AG08395 (cell line): ENCODE results near the gene AP3D1.
"Not testable (repeated sequence)": the region's sequence is repeated elsewhere in the genome, so short reads cannot be mapped to it uniquely, and the experiment has no call there.

Experiments
- DNase-seq: peaks from one replicate; pipeline ENCODE4 v3.0.0; 2012; ENCODE audit warnings: mixed read lengths, low spot score

The AP3D1 gene

DNA sequence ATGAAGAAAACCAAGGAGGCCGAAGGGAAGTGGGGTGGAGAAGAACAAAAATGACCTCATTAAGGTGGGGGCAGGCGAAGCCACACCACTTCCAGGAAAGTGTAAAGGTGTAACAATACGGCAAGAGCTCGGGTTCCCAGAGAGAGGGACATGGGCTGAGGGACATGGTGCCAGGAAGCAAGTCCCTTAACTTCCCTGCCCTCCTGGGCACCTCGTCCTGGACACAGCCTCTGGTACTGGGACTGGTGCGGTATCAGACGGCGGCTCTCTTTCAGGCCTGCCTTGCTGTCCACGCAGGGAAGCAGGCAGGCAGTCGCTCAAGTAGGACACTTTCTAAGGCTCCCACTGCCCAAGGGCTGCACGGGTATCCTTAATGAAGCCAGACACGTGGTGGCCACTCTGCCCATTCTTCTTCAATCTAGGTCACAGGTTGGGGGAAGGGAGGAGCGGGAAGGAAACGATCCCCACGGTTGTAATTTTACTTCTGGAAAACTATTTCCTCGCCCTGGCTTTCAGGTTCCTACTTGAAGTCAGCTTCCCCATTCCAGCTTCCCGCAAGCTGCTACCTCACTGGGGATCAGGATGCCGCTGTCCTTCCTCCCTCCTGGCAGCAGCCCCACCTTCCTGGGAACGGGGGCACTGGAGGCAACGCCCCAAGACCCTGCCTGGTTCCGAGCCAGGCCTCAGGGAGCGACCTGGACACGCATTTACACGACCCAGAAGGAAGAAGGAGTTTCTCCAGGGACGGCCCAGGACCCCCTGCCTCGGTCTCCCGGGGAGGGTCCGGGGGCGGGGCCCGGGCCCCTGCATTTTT lies 1.2 kb downstream of the AP3D1 start:
- no peak for DNase-seq

DNA sequence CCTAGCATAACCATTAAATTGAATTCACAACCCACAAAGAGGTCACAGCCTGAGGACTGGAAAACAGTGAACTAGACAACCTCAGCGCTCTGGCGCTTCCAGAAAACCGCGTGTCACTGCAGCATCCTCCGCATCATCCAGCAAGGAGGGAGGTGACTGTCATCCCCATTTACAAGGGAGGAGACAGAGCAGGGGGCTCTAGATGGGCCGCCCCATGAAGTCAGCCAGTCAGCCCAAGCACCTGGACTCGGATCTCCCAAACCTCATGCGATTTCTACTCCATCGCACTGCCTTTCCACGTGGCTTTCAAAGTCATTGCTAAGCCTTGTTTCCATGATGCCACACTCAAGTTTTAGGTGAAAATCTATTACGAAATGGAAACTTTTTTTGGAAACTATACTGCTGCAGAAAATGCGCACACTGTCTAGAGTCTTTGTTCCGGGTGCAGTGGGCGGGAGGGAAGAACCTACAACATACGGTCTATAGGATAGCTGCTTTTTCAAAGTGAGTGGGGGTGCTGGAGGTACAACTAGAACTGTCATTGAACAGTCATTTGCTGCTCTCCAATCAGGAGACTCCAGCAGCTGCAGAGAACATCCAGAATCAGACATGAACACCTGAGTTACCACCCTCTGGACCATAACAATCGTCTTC lies 2.8 kb downstream of the AP3D1 start:
- no peak for DNase-seq

DNA sequence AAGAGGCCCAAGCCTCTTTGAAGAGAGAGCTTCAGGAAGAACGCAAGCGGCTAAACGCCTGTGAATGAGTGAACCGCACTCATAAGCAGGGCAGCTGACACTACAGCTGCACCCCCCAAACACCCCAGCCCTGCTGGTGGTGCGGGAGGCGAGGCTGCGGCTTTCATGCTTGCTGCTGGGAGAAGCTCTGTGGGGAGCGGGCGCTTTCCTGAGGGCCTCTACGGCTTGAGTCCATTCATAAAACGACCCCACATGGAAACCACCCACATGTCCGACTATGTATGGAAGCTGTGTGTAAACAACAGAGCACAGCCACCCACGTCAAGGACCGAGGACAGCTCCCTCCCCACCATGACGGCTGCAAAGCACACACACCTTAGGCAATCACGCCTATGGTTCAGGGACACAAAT lies 5.5 kb downstream of the AP3D1 start:
- no peak for DNase-seq

DNA sequence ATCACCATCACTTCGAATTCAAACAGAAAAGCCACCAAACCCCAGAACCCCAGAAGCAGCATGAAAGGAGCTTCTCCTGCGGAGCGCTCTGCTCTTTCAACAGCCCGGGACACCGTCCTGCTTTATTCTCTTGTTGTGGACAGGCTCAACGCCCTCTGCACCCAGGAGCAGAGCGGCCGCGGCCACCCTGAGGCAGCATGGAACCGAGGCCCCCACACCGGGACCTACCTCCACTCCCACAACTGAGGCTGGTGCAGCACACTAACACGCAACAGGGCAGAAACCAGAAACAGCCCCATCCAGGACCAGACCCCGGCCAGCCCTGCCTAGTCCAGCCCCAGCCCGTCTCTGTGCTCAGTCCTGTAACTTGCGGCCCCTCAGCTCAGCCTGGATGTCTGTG lies 7.2 kb downstream of the AP3D1 start:
- no peak for DNase-seq

GRCh38 chr19:2142173-2142829 lies 9.1 kb downstream of the AP3D1 start:
- DNase-seq: no peak

GRCh38 chr19:2140138-2140569 lies 11.2 kb downstream of the AP3D1 start:
- no peak for DNase-seq

DNA sequence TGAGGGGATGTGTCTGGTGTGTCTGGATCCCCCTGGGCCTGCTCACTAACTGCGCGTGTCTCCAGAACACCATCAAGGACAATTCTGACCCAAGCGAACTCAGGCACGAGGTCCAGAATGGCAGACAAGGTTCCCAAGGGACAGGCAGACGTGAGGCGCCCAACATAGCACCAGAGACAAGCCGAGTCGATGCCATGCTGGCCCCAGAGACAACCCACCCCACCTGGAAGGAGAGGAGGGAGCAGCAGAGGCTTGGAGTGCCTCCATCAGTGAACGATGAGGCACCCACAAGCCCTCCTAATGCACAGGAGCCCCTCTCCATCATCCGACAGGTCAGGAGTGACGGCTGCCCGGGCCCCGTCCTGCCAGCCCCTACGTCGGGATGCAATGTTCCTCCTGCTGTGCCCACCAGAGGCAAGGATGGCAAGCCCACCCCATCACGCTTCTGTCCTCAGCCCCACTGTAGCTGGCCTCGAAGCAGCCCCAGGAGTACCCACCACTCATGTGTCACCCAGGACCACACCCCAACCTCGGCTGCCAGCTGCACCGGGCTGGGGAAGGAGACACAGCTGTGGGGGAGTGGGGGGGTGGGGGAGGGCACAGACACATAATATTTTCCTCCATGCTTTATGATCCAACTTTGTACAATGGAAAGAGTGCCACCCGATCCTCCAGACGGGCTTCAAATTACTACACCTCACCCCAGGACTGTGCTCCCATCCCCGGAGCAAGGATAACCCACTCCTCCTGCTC lies 11.8 kb downstream of the AP3D1 start:
- no peak for DNase-seq

DNA sequence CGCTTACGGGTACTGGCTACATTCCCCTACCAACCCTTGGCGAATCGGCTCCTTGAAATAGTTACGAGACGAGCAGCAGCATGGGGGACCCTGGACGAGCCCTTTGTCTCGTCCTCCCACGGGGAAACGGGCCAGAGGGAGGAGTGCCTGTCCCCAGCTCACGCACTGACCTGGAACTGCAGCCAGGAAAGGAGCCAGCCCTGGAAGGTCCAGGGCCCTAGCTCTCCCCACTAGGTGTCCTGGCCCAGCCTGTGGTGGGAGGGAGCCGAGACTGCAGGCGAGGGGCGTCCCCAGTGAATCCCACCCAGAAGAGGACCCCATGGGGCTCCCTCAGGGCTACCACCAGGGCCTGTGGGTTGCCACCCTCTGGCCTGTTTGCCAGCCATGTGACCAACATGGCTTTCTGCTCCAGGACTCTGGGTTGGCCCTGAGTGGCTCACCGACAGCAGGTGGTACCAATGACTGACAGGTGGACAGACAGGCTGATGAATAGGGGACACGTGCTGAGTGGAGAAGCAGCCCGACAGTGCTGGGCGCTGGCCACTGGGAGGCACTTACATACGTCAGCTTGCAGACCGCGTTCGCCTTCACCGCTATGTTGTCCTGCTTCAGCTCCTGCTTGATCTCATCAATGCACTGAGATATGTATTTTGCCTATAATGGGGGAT lies 13.2 kb downstream of the AP3D1 start:
- no peak for DNase-seq

DNA sequence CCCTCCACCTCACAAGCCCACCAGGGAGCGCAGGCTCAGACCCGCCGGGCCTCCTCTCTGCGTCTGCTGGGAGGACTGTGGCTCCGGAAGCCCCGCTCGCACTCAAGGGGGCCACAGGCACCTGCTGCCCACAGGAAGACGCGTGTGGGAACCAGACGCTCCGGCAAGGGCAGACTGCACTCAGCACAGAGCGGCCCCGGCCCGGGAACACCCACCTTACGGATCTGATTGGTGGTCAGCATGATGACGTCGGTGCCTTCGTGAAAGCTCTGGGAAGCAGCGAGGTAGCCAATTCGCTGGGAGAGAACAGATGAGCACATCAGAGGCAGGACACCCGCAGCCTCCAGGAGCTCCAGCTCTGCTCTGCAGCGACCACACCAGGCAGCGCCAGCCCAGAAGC lies 14.6 kb downstream of the AP3D1 start:
- DNase-seq: no peak

GRCh38 chr19:2135474-2136402 lies 15.6 kb downstream of the AP3D1 start:
- DNase-seq: no peak

- no peak for DNase-seq
Observed at GRCh38 chr19:2132731-2133490, 18.5 kb downstream of the AP3D1 start.

DNA sequence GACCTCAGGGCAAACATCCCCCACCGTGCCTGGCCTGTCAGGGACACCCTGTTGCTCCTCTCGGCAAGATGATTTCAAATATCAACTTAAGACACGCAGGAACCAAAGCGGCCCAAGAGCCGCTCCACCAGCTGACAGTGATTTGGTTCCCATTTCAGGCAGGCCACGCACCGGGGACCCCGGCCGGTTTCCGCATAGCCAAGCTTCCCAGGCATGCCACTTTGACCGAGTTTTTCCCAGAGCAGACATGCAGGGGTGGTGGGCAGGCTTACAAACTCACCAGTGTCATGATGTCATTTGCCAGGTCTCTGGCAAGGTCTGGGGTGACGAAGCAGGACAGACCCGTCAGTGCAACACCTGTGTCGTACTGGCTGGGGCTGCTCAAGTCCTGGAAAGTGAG lies 19.2 kb downstream of the AP3D1 start:
- no peak for DNase-seq

DNA sequence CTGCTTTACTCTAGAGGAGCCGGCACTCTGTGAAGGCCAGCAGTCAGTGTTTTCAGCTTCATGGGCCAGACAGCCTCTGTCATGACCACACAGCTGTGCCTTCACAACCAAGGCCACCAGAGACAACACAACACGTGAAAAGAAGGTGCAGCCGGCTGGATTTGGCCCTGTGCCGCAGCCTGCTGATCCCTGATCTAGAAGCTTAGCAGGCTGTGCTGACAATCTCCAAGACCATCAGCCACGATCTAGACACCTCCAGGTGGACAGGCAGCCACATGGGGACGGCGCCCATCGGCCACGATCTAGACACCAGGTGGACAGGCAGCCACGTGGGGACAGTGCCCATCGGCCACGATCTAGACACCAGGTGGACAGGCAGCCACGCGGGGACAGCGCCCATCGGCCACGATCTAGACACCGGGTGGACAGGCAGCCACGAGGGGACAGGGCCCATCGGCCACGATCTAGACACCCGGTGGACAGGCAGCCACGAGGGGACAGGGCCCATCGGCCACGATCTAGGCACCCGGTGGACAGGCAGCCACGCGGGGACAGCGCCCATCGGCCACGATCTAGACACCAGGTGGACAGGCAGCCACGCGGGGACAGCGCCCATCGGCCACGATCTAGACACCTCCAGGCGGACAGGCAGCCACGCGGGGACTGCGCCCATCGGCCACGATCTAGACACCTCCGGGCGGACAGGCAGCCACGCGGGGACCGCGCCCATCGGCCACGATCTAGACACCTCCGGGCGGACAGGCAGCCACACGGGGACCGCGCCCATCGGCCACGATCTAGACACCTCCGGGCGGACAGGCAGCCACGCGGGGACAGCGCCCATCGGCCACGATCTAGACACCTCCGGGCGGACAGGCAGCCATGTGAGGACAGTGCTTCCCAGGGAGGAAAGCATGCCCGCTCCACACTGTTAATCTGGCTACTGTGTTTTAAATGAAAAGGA lies 20.1 kb downstream of the AP3D1 start:
- not testable (repeated sequence) for DNase-seq

DNA sequence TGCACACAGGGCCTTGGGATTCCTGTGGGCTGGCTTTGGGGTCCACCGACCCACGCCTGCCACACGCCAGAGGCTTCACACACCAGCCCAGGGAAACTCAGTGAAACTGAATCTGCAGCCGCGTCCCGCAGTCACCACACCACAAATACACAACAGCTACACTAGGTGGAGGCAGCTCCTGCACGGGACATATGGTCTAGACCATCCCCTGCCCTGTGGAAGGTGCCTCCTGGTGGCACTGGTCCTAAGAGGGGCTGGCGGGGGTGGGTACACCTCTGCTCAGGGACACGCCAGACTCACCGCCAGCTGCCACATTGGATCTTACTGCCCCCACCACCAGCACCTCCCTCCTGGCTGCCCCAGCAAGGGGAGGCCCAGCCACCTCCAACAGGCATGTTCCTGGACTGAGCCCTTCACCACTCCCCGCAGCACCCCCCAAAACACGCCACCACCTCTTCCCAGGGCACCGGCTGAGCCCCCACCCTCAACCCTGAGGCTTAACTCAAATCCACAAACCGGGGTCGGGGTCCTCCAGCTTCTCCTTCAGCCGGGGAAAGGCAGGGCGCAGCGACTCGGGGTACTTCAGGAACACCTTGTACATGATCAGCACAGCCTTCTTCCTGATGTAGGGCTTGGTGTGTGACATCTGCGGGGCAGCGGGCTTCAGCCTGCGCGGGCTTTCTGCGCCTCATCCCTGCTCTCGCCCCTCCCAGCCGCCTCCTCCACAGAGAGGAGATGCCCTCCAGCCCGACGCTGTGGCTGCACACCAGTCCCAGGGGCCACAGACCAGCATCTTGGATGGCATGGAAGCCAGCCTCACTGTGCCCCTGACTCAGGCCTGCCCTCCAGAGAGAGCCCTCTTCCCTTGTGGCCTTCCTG lies 21.2 kb downstream of the AP3D1 start:
- DNase-seq: no peak

- DNase-seq: no peak
Observed at GRCh38 chr19:2129486-2129885, 21.9 kb downstream of the AP3D1 start.

- no peak for DNase-seq
Observed at GRCh38 chr19:2129022-2129421, 22.3 kb downstream of the AP3D1 start.

- not testable (repeated sequence) for DNase-seq
Observed at GRCh38 chr19:2128252-2128651, 23.1 kb downstream of the AP3D1 start.

DNA sequence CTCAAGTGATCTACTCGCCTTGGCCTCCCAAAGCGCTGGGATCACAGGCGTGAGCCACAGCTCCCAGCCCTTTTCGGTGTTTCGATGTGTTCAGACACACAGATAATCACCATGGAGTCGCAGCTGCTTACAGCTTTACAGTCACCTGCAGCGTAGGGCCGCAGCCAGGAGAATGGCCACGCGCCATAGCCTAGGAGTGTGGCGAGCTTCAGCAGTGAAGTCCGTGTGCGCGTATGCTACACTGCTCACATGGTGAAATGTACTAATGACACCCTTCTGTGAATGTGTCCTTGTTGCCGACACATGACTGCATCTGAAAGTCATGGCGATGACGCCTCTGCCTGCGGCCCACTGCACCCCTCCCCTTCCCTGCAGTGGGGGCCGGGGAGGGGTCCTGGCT lies 23.6 kb downstream of the AP3D1 start:
- no peak for DNase-seq
